NCI-H2029 treated with DMSO at 0.1 percent for 48 hours (cell line): ENCODE measurements around the gene TGFBI.

Source experiments
- DNase-seq: peaks from one replicate; lab custom pipeline; 2025; lab: John Stamatoyannopoulos, UW

Gene TGFBI

DNA sequence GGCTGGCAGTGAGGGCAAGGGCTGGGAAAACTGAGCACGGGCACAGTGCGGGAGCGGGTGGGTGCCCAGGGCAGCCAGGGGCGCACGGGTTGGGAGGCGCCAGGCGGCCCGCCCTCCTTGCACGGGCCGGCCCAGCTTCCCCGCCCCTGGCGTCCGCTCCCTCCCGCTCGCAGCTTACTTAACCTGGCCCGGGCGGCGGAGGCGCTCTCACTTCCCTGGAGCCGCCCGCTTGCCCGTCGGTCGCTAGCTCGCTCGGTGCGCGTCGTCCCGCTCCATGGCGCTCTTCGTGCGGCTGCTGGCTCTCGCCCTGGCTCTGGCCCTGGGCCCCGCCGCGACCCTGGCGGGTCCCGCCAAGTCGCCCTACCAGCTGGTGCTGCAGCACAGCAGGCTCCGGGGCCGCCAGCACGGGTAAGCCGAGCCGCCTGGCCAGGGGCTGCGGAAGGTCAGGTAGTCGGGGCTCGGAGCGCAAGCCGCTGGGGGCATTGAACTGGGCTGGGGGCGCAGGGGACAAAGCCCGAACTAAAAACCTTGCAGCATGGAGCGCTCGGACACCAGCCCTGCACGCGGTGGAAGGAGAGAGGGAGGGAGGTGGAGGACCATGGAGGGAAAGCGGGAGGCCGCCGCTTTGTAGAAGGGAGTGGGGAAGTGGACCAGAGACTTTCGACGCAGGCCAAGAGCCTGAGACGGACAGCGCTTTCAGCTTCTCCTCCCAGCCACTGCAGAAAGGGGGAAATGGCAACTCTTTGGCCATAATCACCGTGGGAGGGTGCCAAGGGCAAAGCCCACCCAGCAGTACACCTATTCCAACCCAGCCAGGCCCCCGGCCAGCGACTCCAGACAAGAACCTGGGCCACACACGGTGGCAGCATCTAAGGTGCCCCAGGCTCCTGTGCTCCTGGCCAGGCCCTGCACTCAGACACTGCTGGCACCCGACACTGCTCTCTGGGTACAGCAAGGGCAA lies at the start of gene TGFBI:
TSS of gene TGFBI (plus strand) at position 207 of the 961 bp plus-strand sequence. CDS start at position 275, 68 bp downstream.
- DNase-seq: no peak

DNA sequence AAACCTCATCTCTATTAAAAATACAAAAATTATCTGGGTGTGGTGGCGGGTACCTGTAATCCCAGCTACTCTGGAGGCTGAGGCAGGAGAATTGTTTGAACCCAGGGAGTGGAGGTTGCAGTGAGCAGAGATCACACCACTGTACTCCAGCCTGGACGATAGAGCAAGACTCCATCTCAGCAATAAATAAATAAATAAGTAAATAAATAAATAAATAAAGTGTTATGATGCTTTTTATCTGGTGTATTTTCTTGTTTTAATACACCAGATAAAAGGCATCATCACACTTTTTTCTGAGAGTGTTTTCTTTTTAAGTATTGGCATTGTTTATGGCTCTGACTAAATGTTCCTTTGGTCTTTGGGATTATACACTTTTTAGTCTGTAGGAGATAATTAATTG lies 49.8 kb upstream of the TGFBI start:
- DNase-seq: no peak

DNA sequence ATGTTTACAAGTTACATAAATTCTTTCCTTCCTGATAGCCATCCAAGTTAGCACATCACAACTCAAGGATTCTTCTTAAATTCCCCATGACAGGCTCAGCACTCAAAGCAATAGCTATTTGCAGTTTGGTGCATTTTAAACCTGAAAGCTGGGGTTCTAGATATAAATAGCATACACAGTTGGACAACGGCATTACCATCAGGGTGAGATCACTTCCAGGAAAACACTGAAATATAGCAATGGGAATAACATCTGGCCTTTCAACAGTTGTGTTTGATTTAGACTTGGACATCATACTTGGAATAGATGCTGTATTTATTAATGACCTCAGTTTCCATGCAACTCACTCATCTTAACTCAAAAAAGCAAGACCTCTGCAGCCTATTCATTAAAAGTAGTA lies 49.3 kb upstream of the TGFBI start:
- DNase-seq: no peak

DNA sequence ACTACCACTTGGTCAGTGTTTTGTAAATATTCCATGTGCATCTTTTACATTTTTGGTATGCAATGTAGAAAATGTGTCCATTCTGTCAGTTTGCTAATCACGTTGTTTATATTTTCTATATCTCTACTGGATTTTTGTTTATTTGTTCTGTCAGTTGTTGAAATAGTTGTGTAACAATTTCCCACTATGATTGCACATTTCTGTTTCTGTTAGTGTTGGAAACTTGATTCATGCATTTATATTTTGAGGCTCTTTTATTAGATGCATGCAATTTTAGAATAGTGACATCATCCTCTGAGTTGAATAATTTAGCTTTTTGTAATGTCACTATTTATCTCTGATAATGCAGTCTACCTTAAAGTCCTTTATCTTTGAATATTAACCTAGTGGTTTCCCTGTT lies 48.2 kb upstream of the TGFBI start:
- DNase-seq: no peak

DNA sequence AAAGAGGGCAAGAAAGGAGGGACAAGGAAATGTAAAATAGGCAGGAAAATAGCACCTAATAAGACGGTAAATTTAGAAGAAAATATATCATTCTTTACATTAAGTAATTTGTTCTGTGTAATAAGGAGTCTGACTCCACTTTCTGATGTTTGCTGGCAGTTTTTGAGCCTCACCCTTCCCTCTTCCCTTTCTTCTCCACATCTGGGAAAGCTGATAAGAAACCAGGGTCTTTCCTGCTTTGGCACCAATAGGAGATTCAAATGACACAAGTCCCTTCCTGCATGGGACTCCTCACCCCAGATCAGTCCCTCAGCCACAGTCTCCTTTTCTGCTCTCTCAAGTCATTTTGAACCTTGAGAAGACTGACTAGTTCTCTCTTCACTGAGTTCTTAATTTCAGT lies 42.8 kb upstream of the TGFBI start:
- no peak for DNase-seq

DNA sequence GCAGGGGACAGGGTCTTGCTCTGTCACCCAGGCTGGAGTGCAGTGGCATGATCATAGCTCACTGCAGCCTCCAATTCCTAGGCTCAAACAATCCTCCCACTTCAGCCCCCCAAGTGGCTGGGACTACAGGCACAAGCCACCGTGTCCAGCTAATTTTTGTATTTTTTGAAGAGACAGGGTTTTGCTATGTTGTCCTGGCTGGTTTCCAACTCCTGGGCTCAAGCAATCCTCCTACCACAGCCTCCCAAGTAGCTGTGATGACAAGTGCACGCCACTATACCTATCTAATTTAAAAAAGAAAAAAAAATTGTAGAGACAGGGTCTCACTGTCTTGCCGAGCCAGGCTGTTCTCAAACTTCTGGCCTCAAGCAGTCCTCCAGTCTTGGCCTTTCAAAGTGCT lies 42.4 kb upstream of the TGFBI start:
- no peak for DNase-seq

DNA sequence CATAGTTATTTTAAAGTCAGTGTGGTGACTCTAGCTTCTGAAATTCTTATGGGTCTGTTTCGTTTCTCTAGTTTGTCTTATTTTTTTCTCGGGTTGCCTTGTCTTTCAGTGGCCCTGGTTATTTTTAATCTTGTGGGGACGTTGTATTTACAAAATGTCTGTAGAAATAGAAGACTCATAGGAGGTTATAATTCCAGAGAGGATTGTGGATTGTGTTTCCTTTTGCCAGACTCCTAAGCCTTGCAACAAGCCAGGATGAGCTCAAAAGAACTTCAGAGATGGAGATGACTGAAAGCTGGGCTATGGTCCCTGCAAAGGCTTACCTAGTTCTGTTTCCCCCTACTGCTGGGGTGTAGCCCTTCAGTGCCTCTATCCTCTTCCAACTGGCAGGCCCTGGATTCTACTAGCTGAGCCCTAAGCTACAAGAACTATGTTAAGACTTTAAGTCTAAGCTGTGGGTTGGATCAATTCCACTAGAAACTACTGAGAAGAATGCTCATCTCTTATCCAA lies 41.8 kb upstream of the TGFBI start:
- DNase-seq: no peak

DNA sequence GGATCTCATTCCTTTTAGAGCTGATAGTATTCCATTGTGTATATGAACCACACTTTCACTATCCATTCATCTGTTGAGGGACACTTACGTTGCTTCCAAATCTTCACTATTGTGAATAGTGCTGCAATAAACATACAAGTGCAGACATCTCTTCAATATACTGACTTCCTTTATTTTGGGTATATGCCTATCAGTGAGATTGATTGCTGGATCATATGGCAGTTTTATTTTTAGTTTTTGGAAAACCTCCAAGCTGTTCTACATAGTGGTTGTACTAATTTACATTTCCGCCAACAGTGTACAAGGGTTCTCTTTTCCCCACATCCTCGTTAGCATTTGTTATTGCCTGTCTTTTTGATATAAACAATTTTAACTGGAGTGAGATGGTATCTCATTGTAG lies 40.2 kb upstream of the TGFBI start:
- no peak for DNase-seq

DNA sequence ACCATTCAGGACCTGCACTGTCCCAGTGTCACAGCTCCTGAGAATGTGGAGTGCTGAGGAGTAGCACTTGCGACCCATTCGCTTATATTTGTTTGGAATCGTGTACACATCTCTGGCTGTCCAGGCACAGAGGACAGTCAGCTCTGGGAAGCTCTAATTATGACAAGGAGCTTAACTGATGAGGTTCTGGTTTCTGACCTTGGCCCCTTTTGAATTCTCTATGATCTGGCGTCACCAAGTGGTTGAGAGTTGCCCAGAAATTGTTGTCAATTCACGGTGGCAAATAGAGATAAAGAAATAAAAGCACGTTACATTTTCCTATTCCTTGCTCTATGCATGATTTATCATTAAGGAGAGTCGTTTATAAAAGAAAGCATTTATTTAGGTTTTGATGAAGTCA lies 39.1 kb upstream of the TGFBI start:
- no peak for DNase-seq

DNA sequence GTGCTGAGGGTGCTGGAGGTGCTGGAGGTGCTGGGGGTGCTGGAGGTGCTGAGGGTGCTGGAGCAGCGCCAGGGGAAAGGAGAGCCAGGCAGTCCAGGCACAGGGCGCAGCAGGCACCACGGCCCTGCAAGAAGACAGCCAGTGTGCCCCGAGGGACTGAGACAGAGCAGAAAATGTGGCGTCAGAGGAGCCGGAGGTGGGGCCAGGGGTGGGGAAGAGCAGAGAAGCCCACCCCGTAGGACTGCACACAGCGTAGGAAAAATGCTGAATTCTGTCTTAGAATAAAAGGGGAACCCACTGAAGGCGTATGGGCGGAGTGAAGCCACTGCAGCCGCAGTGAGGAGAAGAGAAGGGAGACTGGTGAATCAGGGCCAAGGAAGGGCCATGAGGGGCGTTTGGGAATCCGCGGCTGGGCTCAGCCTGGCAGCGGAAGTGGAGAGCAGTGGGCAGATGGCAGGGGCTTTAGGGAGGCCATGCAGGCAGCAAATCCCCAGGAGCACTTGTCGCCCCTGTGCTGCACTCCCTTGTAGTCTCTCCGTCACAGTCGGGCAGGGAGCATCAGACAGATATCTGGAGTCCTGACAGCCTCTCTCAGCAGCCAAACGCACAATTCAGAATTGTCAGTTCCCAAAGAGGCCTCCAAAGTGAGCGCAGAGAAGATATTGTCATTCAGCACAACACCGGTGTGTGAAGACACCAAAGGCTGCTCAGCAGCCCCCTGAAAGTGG lies 38.1 kb upstream of the TGFBI start:
- DNase-seq: no peak

DNA sequence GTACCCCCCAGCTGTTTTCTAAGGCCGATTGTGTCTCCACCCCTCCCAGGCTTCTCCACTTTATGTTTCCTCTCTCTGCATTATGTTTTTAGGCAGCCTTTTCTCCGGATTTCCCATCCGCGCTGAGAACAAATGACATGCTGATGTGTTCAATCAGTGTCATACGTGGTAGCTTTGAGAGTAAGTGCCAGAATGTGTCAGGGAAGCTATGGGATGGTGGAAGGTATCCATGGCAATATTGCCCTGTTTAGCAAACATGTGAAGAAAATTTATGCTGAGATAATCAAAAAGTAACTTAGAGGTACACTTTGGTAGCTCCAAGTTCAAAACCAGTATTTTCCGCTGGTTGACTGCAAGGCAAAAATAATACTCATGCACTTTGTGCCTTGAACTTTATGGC lies 37.4 kb upstream of the TGFBI start:
- no peak for DNase-seq

DNA sequence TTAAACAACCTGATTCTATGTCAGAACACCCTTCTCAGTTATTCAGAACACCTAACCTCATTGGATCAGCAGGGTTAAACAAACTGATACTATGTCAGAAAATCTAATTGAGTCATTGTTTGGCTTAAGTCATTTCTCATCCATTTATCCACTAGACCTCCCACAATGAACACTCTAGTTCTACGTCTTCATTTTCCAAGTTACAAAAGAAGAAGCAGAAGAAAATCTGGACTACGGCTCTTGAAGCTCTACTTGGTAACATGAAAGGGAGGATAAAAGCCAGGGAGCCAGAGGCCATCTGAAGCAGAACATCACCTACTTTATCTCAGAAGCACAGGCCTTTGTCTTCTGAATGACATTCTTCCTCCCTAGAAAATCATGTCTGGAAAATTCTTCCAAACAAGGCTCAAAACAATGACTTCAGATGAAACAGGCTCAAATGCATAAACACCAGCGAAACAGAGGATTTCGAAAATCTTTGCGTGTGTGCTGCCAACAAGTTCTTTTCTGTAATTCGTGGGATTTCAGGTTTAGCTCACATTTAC lies 35.4 kb upstream of the TGFBI start:
- no peak for DNase-seq

DNA sequence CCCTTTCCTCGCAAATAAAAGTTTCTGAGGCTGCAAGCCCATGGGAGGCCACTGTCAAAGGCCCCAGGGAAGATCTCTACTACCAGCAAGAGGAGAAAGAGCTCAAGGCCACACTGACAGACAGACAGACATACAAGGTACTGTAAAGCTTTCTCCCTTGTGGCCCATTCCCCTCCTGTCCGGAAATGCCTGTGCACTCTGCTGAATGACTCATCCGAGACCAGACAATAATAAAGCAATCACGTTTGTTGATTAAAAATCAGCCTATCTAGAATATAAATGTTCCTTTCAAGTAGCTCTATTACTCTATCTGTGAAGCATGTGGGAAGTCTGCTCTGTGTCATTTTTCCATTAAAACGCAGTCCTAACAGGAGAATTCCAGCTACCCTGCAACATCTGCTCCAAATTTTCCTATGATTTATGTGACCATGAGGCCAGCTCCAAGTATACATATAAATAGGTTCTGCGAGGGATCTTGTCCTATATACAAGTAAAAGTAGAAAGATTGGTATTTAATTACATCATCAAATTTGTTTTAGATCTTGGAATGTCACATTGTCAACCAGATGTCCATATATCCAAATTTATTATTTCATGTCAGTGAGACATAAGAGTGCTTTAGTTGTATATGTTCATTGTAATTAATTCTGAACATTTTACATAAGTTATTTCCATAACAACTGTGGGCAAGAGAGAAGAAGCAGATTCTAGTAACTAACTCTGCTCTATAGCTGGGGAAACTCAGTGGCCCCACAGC lies 34.7 kb upstream of the TGFBI start:
- DNase-seq: no peak

DNA sequence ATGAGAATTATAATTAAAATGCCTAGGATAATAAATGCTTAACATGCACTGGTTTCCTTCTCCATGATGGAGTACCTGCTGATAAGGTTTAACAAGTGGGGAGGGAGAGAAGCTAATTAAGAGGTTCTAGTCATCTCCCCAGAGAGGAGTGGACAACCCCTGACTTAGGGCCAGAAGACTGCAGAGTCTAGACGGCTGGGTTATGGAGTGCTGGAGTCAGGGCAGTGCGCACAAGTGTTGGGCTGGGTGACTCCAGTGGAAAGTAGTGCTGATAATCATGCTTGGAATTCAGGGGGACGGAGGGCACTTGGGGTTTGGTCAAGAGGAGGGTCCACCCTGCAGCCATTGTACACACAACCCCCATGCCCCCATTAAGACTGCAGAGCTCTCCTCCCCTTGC lies 32.8 kb upstream of the TGFBI start:
- no peak for DNase-seq

DNA sequence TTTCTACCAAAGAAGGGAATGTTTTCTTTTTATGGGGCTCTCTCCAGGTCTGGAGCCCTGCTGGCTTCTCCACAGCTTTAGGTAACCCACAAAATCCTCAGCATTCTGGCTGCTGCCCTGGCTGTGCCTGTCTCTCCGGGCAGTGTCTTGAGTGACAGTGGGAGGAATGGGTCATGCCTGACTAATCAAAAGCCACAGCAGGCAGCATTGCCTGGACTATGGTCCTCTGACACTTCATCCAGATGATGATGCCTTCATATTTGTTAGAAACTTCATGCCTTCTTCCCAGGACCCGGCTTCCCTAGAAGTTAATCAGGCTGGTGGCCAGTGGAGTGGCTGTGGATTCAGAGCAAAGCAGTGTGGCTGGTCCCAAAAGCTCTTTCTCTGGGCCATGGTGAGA lies 32.2 kb upstream of the TGFBI start:
- DNase-seq: no peak

DNA sequence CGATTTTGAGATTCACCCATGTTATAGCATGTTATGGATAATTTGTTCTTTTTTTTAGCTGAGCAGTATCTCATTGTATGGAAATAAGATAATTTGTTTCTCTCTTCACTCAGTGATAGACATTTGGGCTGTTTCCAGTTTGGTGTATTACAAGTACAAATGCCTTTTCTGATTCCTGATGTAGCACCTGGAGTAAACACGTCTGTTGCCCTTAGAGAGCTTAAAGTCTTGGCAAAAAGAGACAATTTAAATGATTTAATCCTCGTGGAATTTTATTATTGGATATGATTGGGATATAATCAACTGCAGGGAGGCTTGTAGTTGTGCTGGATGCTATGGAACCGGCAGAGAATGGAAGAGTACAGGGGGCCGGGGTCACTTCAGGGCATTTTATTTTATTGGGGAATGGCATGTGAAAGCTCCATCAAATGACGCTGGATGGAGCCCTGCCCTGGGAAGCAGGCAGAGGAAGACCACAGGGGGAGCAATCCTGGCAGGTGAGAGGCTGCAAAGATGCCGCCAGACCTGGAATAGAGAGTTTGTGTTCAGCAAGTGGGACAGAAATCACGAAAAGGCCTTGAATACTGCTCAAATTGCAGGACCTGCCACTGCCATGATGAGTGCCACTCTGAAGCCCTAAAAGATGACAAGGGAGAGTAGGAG lies 31.0 kb upstream of the TGFBI start:
- no peak for DNase-seq

DNA sequence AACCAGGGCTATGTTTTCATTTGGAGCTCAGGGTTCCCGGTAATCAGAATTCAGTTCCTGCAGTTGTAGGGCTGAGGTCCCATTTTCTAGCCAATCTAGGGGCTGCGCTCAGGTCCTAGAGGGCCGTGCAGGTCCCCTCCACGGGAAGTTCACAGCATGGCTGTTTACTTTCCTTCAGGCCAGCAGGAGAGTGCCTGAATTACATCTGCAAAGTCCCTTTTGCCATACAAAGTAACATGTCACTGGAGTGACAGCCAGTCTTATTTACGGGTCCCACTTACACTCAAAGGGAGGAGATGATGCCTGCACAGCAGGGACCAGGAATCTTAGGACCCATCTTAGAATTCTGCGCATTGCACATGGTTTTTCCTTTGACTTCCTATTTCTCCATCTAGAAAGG lies 29.9 kb upstream of the TGFBI start:
- no peak for DNase-seq

DNA sequence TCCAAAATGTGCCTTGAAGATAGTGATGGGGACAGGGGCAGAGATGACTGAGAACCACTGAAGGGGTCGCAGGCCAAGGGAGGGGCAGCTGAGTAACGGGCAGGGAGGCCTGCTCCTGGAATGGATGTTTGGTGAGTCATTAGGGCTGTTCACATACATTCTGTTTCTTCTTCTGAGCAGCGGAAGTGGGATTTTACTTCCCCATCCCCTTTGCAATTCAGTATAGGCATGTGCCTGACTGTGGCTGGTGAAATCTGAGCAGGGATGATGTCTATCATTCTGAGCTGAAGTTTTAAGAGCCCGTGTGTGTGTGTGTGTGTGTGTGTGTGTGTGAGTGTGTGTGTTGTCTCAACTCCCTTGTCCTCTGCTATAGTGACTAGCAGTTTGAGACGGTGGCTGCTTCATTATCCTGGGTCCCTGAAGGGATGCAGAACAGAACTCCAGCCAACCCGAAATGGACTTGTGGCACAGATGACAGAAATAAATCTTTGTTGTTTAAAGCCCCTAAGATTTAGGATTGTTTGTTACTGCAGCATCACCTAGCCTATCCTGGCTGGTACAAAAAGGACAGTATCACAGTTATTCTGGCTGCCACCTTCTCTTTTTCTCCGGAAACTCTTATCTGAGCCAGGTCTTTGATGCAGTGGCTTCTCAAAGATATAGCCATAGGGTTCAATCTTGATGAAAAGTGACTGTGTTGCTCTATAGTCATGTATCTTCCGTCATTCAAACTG lies 29.2 kb upstream of the TGFBI start:
- no peak for DNase-seq

DNA sequence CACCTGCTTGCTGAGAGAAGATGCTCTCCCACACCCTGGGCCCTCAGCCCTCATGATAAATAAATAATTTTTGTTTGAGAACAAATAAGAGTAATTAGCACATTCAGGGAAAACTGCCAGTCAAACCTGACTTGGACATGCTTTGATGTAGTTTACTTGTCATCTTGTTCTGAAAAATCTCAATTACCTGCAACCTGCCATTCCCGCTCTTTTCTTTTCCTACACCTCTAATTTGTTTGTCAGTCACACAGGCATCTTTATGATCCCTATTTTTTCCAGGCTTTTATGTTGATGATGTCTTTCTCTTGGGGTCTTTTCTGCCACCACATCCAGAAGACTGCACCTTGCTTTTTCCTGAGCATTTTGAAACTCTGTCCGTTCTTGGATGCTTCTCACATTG lies 28.6 kb upstream of the TGFBI start:
- no peak for DNase-seq

DNA sequence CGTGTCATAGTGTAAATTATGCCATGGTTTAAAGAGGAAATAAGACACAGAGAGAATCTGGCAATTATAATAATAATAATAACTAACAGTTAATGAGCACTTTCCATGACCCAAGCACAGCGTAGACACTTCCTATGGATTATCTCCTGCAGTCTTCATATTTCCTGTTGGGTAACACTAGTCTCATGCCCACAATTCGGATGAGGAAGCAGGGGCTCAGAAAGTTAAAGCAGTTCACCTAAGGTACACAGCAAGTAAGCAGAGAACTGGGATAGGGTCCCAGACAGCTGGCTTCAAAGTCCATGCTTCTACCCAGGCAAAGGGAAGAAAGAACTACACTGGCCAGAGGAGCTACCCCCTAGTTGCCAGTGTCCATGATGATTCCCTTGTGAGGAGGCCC lies 27.9 kb upstream of the TGFBI start:
- DNase-seq: no peak

DNA sequence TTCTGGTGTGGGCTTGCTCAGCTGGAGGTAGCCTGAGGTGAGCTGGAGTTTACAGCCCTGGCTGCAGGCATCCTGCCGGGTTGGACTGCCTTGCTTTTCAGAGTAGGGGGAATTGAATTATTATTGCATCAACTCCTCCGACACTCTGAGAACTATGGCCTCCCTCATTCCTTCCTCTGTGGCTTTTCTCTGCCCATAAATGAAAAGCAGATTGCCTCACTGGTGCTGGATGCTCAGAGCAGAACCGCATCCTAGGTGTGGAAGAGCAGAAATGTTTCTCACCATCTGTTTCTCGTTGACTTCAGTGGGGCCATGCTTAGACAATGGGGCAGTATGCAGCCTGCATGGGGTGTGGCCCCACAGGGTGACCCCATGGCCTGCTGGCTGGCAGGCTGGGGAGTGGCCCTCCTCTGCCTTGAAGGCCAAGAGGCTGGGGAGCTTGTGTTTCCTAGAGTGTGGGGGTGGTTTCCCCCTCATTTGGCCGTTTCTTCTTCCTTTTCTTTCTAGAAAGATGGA lies 27.3 kb upstream of the TGFBI start:
- DNase-seq: no peak
